ENCODE results near the gene PWWP2B. TPM values are rescaled to one million over a fixed set of nuclear protein-coding genes. Genes with fewer than 3 reads are reported as not detected.

Gene PWWP2B
- total and polyA plus RNA-seq, 2 of the 13 experiments (the other 11 are each of a cell fraction or from before 2014, with no cell fraction given) = 2.3 to 4.7 TPM

- whole genome bisulfite sequencing (ENCODE audit: low lambda C conversion rate) = 15% methylated on average over 5 of the region's 11 CpGs
- H3K4me1 ChIP-seq (ENCODE audit: insufficient read depth, low read length) = no peaks in the 10 kb centered on the region
- no peaks in the 10 kb centered on the region for H3K36me3 ChIP-seq (replicated peaks in 1 of 2; ENCODE audit: control insufficient read depth in 1 of 2, insufficient read depth in 2 of 2, low read length in 2 of 2)
- ChIA-PET POLR2A (no interaction called here), CTCF (ENCODE audit: low intra/inter-chr PET ratio, low total read pairs) (no interaction called here)
- no peak overlapping the region for H2AFZ ChIP-seq (ENCODE audit: low read length)
- peaks cover 0 to 9% of the 10 kb centered on the region in 2 experiments; a peak in 2 of 5 replicates for H3K27me3 ChIP-seq (ENCODE audit: control insufficient read depth in 1 of 2, insufficient read depth in 2 of 2, low read length in 2 of 2)
- H3K79me2 ChIP-seq (ENCODE audit: insufficient read depth, low read length) = no peaks in the 10 kb centered on the region
- H3K9me3 ChIP-seq (ENCODE audit: low read length) = no peaks in the 10 kb centered on the region
- no TSS peak for BruUV-seq (replicated peaks)
- in situ Hi-C loops (cut with HindIII; ENCODE audit: extremely low pct_ligation_motif_present, low pct_unique_long_range_greater_than_20kb) (no loop called here), intact Hi-C loops (cut with micrococcal nuclease; ENCODE audit: unreplicated experiment) (no loop called here)
- DNase-seq (ENCODE audit: low spot score) = no peak
- FAIRE-seq = no peak
- TF ChIP-seq ZNF510 (CRISPR knock-in tag; IDR thresholded peaks at IDR 0.05; ENCODE audit: low read depth) = no peak
- TF ChIP-seq GTF3A (CRISPR knock-in tag; conservative IDR thresholded peaks at IDR 0.05) = no peak
- no peak for TF ChIP-seq TGIF2 (CRISPR knock-in tag; IDR thresholded peaks at IDR 0.05)
- no peak for TF ChIP-seq HDAC6 (IDR thresholded peaks at IDR 0.05; ENCODE audit: low read depth, low read length)
- no peak for TF ChIP-seq ZNF264 (CRISPR knock-in tag; IDR thresholded peaks at IDR 0.05)
- no peak for TF ChIP-seq JUNB (CRISPR knock-in tag; IDR thresholded peaks at IDR 0.05; ENCODE audit: borderline replicate concordance)
- TF ChIP-seq ARID3A (IDR thresholded peaks at IDR 0.05; ENCODE audit: low read depth, low read length) = no peak
- TF ChIP-seq ZNF276 (CRISPR knock-in tag; IDR thresholded peaks at IDR 0.05; ENCODE audit: low read depth) = no peak
- no peak for TF ChIP-seq NFYC (CRISPR knock-in tag; IDR thresholded peaks at IDR 0.05)
- no peak for TF ChIP-seq ZNF780A (CRISPR knock-in tag; IDR thresholded peaks at IDR 0.05)
- H4K20me1 ChIP-seq (ENCODE audit: insufficient read depth, low read length) = no peaks in the 10 kb centered on the region
- H3K27ac ChIP-seq (ENCODE audit: extremely low read length, insufficient read depth, low read length) = no peak overlapping the region
- H3K4me2 ChIP-seq (ENCODE audit: low read depth, low read length) = no peak overlapping the region
- no peak for ATAC-seq
- no peak overlapping the region for H3K4me3 ChIP-seq (replicated peaks in 1 of 3; ENCODE audit: insufficient read depth in 1 of 3, low read depth in 2 of 3, low read length in 3 of 3)
- H3K9ac ChIP-seq (ENCODE audit: insufficient read depth, low read depth, low read length) = no peak overlapping the region
Observed at GRCh38 chr10:132428486-132428995, 31.5 kb downstream of the PWWP2B start.
